NCI-H146 treated with DMSO at 0.1 percent for 48 hours (cell line): ENCODE results near the gene LSM4.

Experiments
- DNase-seq: peaks from one replicate; lab custom pipeline; 2025; ENCODE audit not compliant: unreplicated experiment; lab: John Stamatoyannopoulos, UW

The LSM4 gene

DNA sequence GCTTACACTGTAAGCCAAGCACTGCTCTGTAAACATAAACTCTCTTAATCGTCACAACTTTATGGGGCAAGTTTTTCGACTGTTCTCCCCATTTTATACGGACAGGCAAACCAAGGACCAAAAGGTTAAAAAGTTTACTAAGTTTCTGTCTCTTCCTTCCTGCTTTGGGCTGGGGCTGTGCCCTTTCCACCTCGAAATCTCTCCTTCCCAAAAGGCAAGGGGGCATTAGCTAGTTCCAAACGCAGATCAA lies 43.7 kb downstream of the LSM4 start:
- DNase-seq: no peak

- no peak for DNase-seq
Observed at GRCh38 chr19:18278521-18279265, 44.2 kb downstream of the LSM4 start.

GRCh38 chr19:18274781-18275356 lies 48.0 kb downstream of the LSM4 start:
- no peak for DNase-seq

- no peak for DNase-seq
Observed at GRCh38 chr19:18274219-18274780, 48.6 kb downstream of the LSM4 start, which contains the start of gene IQCN. Gene IQCN (minus strand): TSS chr19:18274452. CDS start chr19:18269478, 4,974 bp downstream.

- no peak for DNase-seq
Observed at GRCh38 chr19:18273561-18274218, 49.2 kb downstream of the LSM4 start.

- DNase-seq: no peak
Observed at GRCh38 chr19:18271433-18271841, 51.4 kb downstream of the LSM4 start.

GRCh38 chr19:18270326-18270725 lies 52.5 kb downstream of the LSM4 start:
- no peak for DNase-seq

DNA sequence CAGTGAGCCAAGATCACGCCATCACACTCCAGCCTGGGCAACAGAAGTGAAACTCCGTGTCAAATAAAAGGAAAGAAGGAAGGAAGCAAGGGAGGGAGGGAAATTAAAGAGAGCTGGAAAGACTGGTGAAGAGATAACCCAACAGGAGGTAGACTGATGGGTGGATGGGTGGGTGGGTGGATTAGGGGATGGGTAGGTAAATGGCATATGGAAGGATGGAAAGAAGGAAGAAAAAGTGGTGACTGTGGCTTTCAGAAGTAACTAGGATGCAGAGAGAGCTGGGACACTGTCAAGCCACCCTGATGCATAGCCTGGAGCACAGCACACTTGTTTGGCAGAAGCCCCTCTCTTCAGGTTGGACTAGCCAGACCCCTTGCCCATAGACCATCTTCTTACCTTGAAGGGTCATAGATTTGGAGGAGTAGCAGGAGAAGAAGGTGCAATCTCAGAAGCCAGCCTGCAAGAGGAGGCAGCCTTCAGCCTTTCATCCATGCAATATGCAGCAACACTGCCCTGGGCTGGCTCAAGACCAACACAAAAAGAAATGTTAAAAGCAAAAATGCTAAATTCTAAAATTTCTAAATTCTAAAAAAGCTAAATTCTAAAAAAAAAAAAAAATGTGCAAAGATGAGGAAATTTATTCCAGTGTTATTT lies 53.7 kb downstream of the LSM4 start:
- DNase-seq: no peak

GRCh38 chr19:18266771-18267686 lies 55.8 kb downstream of the LSM4 start:
- DNase-seq: no peak

DNA sequence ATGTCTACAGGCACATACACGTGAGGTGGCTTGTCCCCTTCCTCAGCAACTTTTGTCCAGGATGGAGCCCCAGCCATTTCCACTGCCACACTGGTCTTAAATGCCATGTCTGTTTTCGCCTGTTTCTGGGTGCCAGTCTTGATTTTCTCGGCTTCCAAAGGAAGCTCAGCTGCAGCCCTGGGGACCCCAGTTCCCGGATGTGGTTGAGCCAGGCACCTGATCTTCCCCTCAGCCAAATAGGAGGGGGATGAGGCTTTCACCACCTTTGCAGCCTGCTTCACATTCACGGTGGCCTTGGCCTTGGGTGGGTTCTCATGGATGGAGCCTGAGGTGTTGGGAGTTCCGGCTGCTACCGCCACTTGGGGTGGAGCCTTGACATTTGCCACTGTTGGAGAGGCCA lies 57.3 kb downstream of the LSM4 start:
- no peak for DNase-seq

GRCh38 chr19:18264971-18265540 lies 57.8 kb downstream of the LSM4 start:
- no peak for DNase-seq

GRCh38 chr19:18264137-18264854 lies 58.6 kb downstream of the LSM4 start:
- no peak for DNase-seq

GRCh38 chr19:18263324-18264136 lies 59.3 kb downstream of the LSM4 start:
- DNase-seq: no peak

- DNase-seq: no peak
Observed at GRCh38 chr19:18262917-18263316, 60.0 kb downstream of the LSM4 start.

DNA sequence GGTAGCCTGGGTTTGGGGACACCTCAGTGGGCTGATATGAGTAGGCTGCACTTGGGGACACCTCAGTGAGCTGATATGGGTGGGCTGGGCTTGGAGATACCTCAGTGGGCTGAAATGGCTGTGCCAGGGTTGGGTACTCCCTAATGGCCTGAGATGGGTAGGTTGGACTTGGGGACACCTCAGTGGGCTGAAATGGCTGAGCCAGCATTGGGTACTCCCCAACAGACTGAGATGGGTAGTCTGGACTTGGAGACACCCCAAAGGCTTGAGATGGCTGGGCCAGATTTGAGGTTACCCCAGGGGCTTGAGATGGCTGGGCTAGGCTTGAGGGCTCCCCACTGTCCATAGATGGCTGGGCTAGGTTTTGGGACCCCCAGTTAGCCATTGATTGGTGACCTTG lies 60.7 kb downstream of the LSM4 start:
- DNase-seq: no peak

DNA sequence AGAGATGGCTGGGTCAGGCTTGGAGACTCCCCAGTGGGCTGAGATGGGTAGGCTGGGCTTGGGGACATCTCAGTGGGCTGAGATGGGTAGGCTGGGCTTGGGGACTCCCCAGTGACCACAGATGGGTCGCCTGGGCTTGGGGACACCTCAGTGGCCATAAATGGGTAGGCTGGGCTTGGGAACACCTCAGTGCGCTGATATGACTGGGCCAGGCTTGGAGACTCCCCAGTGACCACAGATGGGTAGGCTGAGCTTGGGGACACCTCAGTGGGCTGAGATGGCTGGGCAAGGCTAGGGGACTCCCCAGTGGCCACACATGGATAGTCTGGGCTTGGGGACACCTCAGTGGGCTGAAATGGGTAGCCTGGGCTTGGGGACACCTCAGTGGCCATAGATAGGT lies 61.4 kb downstream of the LSM4 start:
- no peak for DNase-seq

DNA sequence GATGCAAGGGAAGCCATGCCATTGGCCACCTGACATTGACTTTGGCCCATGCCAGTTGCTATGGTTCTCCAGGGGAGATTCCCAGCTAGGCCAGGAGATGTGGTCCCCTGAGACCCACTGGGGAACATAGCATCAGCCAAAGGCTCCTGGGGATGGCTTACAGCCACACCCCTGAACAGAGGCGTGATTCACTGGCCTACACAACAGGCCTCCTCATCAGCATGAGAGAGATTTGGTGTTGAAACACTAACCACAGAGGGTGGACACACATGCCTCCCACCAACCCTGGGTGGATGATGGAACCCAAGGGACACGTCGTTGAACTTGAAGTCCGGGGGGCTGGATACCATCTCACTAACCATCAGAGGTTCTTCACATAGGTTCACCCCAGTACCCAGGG lies 63.0 kb downstream of the LSM4 start:
- DNase-seq: no peak

- no peak for DNase-seq
Observed at GRCh38 chr19:18257503-18258470, 65.1 kb downstream of the LSM4 start.
